ENCODE results near the gene OPHN1.

DNA sequence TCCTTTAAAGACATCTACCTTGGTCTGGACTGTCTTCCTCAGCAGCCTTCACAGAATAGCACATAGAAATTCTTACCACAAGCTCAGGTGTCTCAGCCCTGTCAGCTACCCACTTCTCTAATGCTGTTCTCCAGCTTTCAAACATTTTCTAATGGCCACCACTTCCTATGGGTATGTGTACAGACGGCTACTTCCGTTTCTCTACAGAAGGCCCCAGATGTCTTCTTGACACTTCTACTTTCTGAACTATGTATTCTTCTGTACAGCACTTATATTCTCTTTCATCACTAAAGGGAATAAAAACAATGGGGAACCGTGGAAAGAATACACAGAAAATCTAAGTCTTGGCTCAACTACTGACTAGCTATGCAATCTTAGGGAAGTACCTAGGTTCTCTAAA lies 13.3 kb downstream of the OPHN1 start:
- TF ChIP-seq, protein P1, sequence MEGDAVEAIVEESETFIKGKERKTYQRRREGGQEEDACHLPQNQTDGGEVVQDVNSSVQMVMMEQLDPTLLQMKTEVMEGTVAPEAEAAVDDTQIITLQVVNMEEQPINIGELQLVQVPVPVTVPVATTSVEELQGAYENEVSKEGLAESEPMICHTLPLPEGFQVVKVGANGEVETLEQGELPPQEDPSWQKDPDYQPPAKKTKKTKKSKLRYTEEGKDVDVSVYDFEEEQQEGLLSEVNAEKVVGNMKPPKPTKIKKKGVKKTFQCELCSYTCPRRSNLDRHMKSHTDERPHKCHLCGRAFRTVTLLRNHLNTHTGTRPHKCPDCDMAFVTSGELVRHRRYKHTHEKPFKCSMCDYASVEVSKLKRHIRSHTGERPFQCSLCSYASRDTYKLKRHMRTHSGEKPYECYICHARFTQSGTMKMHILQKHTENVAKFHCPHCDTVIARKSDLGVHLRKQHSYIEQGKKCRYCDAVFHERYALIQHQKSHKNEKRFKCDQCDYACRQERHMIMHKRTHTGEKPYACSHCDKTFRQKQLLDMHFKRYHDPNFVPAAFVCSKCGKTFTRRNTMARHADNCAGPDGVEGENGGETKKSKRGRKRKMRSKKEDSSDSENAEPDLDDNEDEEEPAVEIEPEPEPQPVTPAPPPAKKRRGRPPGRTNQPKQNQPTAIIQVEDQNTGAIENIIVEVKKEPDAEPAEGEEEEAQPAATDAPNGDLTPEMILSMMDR (IDR thresholded peaks at IDR 0.05) = no peak
- TF ChIP-seq POLR2A (IDR thresholded peaks at IDR 0.05) = no peak

Measured in lower leg skin (tissue), 3 donors.